ENCODE data around the gene PLB1. TPM values are rescaled to one million over a fixed set of nuclear protein-coding genes. Genes with fewer than 3 reads are reported as not detected.

PLB1 gene
- total and polyA plus RNA-seq, 2 experiments from 2014 or later, result 0.11 to 0.44 TPM

- Histone ChIP-seq H3K9me3 (ENCODE audit: low read depth) (no peaks in the 10 kb centered on the region), H3K36me3 (ENCODE audit: low read depth) (no peaks in the 10 kb centered on the region), H3K4me3 (no peak overlapping the region), H3K9ac (no peak overlapping the region), H3K27me3 (replicated peaks; ENCODE audit: insufficient read depth) (no peaks in the 10 kb centered on the region), H3F3A (ENCODE audit: insufficient read depth) (0 out of 2 replicates have a peak, but pooled peaks cover 6% of the 10 kb centered on the region), H3K79me2 (ENCODE audit: insufficient read depth) (no peaks in the 10 kb centered on the region), H3K27ac (no peak overlapping the region), H4K20me1 (ENCODE audit: insufficient read depth) (no peaks in the 10 kb centered on the region), H3K9me2 (ENCODE audit: insufficient read depth) (no peaks in the 10 kb centered on the region), H3K4me1 (ENCODE audit: insufficient read depth) (peaks cover 10% of the 10 kb centered on the region), H2AFZ (no peak overlapping the region), H3K4me2 (ENCODE audit: unreplicated experiment) (no peak overlapping the region)
- in situ Hi-C loops (cut with MboI), result no loop called here
- DNase-seq, result no peak
- no peak for TF ChIP-seq EZH2phosphoT487 (IDR thresholded peaks at IDR 0.05; ENCODE audit: insufficient read depth, low read depth)
- no peak for TF ChIP-seq EZH2 (IDR thresholded peaks at IDR 0.05; ENCODE audit: insufficient read depth, poor library complexity, severe bottlenecking)
- 78 to 85% methylated on average over 3 of the region's 3 CpGs for WGBS, 2 experiments (ENCODE audit: low coverage in 1 of 2, low lambda C conversion rate in 2 of 2, missing lambda C conversion rate in 2 of 2)
Observed at GRCh38 chr2:28617502-28618184, 121.8 kb downstream of the PLB1 start.

GRCh38 chr2:28618221-28619141 lies 122.6 kb downstream of the PLB1 start:
- no peak overlapping the region for H3K9ac ChIP-seq
- H3K4me1 ChIP-seq (ENCODE audit: insufficient read depth), result peaks cover 10% of the 10 kb centered on the region
- H3K36me3 ChIP-seq (ENCODE audit: low read depth), result no peaks in the 10 kb centered on the region
- H3K9me3 ChIP-seq (ENCODE audit: low read depth), result no peaks in the 10 kb centered on the region
- no peak overlapping the region for H3K27ac ChIP-seq
- no peaks in the 10 kb centered on the region for H3K9me2 ChIP-seq (ENCODE audit: insufficient read depth)
- no peak overlapping the region for H3K4me3 ChIP-seq
- DNase-seq, result no peak
- WGBS, 2 experiments (ENCODE audit: low coverage in 1 of 2, low lambda C conversion rate in 2 of 2, missing lambda C conversion rate in 2 of 2), result 84 to 88% methylated on average over 12 of the region's 12 CpGs
- no peaks in the 10 kb centered on the region for H3K27me3 ChIP-seq (replicated peaks; ENCODE audit: insufficient read depth)
- TF ChIP-seq EZH2phosphoT487 (IDR thresholded peaks at IDR 0.05; ENCODE audit: insufficient read depth, low read depth) (no peak), EZH2 (IDR thresholded peaks at IDR 0.05; ENCODE audit: insufficient read depth, poor library complexity, severe bottlenecking) (no peak)
- no peaks in the 10 kb centered on the region for H3K79me2 ChIP-seq (ENCODE audit: insufficient read depth)
- H2AFZ ChIP-seq, result no peak overlapping the region
- no peaks in the 10 kb centered on the region for H4K20me1 ChIP-seq (ENCODE audit: insufficient read depth)
- no peak overlapping the region for H3K4me2 ChIP-seq (ENCODE audit: unreplicated experiment)
- H3F3A ChIP-seq (ENCODE audit: insufficient read depth), result 0 out of 2 replicates have a peak, but pooled peaks cover 6% of the 10 kb centered on the region
- in situ Hi-C loops (cut with MboI), result no loop called here

GRCh38 chr2:28619213-28620196 lies 123.6 kb downstream of the PLB1 start:
- H3K9me3 ChIP-seq (ENCODE audit: low read depth), result no peaks in the 10 kb centered on the region
- no peak overlapping the region for H3K9ac ChIP-seq
- TF ChIP-seq EZH2phosphoT487 (IDR thresholded peaks at IDR 0.05; ENCODE audit: insufficient read depth, low read depth) (no peak), EZH2 (IDR thresholded peaks at IDR 0.05; ENCODE audit: insufficient read depth, poor library complexity, severe bottlenecking) (no peak)
- no peak overlapping the region for H3K4me3 ChIP-seq
- H3K4me1 ChIP-seq (ENCODE audit: insufficient read depth), result peaks cover 10% of the 10 kb centered on the region
- 0 out of 2 replicates have a peak, but pooled peaks cover 6% of the 10 kb centered on the region for H3F3A ChIP-seq (ENCODE audit: insufficient read depth)
- no peak for DNase-seq
- no peaks in the 10 kb centered on the region for H3K27me3 ChIP-seq (replicated peaks; ENCODE audit: insufficient read depth)
- no peaks in the 10 kb centered on the region for H3K9me2 ChIP-seq (ENCODE audit: insufficient read depth)
- no peak overlapping the region for H3K4me2 ChIP-seq (ENCODE audit: unreplicated experiment)
- H2AFZ ChIP-seq, result no peak overlapping the region
- H3K36me3 ChIP-seq (ENCODE audit: low read depth), result no peaks in the 10 kb centered on the region
- in situ Hi-C loops (cut with MboI), result no loop called here
- H4K20me1 ChIP-seq (ENCODE audit: insufficient read depth), result no peaks in the 10 kb centered on the region
- no peaks in the 10 kb centered on the region for H3K79me2 ChIP-seq (ENCODE audit: insufficient read depth)
- 77 to 84% methylated on average over 10 of the region's 10 CpGs for WGBS, 2 experiments (ENCODE audit: low coverage in 1 of 2, low lambda C conversion rate in 2 of 2, missing lambda C conversion rate in 2 of 2)
- no peak overlapping the region for H3K27ac ChIP-seq
